HG03378 (cell line): ENCODE results near the gene CKS1B.
A peak's percentile ranks its signal among the peaks of the same experiment; 100 is the strongest.

Experiments used
- ATAC-seq: cut with Tn5 transposase; IDR thresholded peaks from one replicate; pipeline ENCODE4 v1.9.1; 2021; ENCODE audit warnings: mild to moderate bottlenecking, moderate library complexity; ENCODE audit not compliant: unreplicated experiment

CKS1B gene

DNA sequence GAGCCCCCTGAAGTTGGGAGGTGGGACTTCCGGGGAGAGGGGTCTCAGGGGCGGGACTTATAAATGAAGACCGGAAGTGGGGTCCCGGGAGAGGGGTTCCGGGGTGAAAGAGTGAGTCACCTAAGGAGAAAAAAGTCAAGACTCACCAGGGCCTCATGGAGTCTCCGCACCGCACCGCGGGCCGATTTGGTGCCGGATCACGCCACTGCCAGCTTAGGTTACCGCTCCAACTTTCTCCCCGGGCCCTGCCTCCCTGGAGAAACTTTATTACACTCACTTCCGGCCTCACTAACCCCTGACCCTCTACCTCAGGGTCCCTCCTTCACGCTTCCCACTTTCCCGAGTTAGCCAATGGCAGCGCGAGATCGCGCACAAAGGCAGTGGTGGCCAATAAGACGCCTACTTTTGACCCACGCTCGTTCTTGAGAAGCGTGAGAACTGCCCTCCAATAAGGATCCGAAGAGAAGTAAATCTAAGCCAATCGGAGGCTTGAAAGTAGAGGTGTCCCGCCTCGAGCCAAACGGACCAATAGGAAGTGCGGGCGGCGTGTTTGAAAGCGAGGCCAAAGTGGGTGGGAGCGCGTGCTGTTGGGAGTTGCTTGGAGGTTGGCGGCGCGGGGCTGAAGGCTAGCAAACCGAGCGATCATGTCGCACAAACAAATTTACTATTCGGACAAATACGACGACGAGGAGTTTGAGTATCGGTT is at the start of gene CKS1B:
TSS of gene CKS1B (plus strand) at position 580 of the 706 bp plus-strand sequence. CDS start at position 645, 65 bp downstream.
- ATAC-seq = peak; percentile 83

DNA sequence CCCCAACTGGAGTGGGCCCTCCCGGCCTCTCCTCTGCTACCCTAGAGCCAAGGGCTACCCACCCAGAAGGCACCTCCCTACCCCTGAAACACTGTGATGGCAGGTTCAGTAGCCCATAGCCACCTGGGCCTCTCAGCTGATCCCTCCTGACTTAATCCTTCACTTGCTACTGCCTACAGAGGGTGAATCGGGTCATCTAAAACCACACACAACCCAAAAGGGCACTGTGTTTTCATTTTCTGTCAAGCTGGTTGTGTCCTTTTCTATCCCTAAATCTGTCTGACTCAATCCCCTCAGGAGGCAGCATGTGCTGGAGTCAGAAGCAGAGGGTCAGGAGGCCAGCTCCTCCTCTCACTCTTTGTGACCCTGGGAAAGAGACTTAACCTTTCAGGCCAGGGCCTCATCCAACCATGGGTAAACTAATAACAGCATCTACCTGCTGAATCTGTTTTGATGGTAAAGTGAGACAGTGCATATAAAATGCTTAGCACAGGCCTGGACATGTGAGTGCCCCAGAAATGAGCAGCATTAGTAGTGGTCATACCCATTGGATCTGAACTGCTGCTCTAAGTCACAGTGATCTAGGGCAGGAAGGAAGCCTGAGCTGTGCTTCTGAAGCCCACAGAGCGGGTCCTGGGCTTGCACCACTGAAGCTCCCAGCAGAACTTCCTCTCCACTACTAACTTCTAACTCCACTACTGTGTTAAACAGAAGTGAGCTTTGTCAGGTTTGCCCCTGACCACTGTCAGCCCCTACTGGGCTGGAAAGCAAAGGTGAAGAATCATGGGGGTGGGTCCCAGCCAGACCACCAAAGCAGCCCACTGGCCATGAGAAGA is 48.9 kb upstream of the CKS1B start:
- no peak for ATAC-seq

DNA sequence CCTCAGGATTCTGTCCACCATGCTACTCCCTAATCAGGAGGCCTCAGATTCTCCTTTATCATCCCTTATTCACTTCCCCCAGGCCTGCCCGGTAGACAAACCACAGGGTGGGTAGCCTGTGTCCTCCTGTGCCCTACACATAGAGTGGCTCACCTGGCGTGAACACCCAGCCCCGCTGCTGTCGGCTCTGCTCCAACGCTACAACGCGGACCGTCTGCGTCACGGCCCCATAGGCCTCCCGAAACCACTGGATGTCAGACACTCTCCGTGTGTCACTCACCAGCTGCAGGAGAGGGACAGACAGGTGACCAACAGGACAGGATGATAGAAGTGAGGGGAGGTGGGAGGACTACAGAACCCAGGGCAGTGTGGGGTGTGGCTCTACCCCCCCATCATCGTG is 48.3 kb upstream of the CKS1B start:
- ATAC-seq = no peak

DNA sequence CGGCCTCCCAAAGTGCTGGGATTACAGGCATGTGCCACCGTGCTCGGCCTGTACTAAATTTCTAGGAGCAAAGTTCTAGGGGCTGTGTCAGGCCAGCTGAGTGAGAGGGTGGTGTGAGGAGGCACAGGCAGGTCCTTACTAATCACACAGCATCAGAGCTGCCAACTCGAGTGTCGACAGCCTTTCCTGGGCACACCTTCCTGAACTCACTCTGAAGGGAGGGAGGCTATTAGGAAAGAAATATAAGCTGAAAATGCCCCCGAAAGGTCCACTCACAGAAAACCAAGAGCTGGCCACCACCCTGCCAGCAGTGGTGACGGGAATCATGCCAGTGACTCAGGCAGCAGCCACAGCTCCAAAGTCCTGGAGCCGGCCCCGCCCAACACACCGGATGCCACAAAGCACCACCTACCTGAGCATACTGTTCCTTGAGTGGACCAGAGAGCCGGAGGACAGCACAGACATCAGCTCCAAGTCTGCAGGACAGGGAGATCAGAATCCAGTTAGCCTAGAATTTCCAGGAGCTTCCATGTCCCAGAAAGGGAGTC is 42.5 kb upstream of the CKS1B start:
- ATAC-seq = no peak

DNA sequence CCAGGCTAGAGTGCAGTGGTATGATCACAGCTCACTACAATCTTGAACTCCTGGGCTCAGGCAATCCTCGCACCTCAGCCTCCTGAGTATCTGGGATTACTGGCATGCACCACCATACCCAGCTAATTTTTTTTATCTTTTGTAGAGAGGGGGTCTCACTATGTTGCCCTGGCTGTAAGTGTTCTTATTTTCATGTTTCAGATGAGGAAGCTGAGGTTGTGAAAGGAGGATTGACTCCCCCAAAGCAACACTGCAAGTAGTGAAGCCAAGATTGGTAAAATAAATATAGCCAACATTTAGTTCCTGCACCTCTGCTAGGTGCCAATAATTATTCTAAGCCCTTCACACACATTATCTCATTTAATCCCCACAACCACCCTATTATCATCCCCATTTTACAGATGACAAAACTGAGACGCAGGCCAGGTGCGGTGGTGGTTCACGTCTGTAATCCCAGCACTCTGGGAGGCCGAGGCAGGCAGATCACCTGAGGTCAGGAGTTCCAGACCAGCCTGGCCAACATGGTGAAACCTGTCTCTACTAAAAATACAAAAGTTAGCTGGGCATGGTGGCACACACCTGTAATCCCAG is 40.0 kb upstream of the CKS1B start:
- ATAC-seq = no peak

DNA sequence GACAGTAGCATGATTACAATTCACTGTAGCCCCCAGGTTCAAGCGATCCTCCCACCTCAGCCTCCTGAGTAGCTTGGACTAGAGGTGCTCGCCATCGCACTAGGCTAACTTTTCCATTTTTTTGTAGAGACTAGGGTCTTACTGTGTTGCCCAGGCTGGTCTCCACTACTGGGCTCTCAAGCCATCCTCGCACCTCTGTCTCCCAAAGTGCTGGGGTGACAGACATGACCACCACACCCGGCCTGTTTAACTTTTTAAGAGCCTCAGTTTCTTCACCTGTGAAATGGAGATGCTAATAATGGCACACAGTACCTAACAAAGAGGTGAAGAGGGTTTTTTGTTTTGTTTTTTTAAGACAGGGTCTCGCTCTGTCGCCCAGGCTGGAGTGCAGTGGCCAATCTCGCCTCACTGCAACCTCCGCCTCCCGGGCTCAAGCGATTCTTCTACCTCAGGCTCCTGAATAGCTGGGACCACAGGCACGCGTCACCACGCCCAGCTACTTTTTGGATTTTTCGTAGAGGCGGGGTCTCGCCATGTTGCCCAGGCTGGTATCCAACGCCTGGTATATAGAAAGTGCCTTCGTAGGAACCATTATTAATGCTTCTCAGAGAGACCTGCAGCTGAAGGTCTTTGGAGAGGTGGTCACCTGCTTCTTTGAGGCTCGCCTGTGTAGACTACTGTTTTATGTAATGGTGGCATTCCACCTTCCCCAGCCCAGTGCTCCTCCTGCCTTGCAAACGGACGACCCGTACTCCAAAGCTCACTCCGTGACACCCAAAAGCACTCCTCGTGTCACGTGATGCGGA is 38.5 kb upstream of the CKS1B start:
- ATAC-seq = no peak

DNA sequence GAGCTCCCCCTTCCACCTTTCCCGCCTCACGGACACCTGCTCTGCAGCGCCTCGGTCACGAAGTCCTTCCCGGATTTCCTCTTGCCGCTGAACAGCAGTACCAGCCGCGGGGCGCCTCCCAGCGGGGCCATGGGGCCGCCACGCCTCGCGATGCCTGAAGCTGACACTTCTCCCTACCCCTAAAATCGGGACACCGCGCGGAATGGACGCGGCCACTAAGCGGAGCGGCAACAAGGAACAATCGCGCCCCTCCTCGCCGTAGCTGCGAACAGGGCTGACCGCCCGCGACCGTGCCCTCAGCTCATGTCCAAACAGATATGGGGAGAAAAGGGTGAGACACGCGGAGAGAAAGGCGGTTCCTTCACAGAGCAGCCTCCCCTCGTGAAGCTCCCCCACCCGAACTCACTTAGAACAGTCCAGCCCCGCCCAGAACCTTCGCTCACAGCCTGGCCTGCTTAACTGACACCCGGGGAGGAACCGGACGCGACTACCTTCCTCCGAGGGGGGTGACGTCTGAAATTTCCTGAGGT is 37.9 kb upstream of the CKS1B start, which contains the start of gene PMVK:
TSS of gene PMVK (minus strand) at position 165 of the 530 bp plus-strand sequence. CDS start at position 131, 34 bp downstream.
- ATAC-seq = peak; percentile 47

DNA sequence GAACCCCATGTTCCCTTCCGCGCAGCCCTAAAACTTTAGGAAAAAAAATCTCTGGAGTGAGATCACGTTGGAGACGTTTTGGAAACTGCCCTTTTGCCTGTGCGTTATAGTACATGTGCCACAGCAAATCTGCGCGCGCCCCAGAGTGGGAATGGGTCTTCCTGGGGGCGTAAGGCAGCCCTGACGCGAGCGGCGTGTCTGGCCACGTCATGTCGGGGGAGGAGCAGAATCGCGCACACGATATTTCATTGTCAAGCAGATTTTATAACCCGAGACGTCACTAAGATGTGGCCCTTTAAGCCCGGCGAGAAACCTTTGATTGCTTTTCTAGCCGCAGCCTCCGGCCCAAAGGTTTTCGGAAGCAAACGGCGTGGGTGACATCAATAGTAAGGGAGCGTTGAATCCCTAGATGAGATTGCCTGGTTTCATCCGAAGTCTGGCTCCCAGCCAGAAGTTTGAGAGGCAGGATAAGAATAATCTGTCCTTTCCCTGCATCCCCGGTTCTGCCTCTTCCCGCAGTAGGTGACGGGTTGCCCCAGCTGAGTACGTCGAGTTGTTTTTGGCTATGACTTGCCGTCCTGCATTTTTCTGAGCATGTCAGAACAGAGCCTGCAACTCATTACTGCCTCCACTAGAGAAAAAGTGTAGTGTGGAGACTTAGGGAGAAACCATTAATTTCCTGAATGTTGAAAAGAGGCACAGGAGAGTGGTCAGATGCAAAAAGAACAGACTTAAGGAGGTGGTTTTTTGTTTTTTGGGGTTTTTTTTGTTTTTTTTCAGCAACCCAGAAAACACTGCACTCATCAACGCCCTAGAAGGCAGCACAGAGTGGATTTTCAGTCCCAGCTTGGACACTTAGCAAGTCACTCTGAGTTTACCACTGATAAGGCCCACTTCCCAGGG is 37.1 kb upstream of the CKS1B start:
- ATAC-seq = peak; percentile 41

DNA sequence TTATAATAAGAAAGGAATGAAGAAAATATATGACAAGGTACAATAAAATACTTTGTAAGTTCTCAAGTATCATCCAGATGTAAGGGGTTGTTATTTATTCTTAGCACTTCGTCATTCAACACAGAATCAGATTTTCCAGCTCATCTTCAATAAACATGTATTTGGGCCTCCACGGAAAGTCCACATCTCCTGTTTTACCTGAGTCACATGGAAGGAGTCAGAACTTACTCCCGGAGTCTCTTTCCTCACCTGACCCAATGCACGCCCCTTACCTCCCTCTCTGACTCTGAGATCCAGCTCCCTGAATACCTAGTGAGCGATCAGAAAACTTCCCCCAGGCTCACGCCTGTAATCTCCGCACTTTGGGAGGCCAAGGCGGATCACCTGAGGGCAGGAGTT is 36.5 kb upstream of the CKS1B start:
- ATAC-seq = no peak

DNA sequence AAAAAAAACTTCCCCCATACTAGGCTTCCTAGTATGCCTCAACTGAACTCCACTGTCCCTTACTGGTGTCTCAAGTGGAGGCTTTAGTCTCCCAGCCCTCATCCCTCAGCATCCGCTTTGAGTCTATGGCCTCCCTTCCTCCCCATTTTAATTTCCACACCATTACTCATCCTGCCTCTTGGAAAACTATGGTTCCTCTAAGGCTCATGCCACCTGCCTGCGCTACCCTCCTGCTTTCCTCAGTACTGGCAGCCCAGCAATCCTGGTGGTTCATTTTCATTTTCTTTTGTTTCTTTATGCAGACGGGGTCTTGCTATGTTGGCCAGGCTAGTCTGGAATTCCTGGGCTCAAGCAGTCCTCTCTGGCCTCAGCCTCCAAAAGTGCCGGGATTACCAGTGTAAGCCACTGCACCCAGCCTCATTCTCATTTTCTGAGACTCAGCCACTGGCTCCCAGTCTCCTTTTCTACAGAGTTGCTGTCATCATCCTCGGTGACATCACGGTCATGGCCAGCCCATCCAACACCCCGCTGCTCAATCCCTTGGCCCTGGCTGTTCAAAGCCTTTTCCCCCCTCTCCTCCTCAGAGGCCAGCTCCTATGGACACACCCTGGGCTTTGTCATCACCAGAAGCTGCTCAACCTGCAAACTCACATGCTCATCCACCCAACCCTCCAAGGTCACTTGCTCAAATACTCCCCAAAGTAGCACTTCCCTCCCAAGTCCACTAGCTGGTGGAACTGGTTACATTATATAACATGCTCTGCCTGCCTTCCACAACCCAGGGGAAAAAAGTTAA is 35.7 kb upstream of the CKS1B start:
- ATAC-seq = no peak

DNA sequence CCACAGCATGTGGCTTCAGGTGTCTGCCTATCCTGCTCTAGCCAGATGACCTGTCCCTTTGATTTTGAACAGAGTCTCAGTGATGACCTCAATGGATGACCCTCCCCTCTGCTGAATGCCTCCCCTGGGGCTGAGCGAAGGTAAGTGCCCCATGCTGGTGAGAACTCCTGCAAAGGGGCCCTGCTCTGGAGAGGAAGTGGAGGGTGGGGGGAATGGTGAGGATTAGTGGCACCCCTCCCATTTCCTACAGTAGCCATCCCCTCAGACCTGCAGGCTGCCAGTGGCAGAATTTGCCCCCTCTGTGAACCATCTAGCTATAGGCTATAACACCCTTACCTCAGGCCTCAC is 34.3 kb upstream of the CKS1B start:
- ATAC-seq = no peak

DNA sequence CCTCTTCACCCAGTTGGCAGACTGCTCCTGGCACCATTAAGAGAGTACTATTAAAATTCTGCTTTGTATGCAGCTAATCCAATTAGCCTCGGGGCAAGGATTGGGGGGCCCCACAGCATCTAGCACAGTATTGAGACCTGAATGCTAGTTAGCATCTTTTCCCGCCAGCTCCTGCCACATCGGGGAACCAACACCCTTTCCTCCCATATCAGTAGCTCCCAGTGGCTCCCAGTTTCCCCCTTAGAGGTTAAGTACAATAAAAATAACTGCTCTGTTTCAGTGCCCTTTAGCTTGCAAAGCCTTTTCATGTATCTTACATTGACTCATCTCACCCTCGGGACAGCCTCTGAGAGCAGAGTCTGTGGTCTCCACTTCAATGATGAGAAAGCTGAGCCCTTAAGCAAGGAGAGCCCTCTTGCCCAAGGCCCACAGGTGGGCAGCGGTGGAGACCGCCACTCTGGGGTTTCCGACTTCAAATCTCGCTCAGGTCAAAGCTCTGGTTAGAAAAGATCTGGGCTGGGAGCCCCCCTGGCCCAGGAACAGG is 33.8 kb upstream of the CKS1B start:
- ATAC-seq = no peak

DNA sequence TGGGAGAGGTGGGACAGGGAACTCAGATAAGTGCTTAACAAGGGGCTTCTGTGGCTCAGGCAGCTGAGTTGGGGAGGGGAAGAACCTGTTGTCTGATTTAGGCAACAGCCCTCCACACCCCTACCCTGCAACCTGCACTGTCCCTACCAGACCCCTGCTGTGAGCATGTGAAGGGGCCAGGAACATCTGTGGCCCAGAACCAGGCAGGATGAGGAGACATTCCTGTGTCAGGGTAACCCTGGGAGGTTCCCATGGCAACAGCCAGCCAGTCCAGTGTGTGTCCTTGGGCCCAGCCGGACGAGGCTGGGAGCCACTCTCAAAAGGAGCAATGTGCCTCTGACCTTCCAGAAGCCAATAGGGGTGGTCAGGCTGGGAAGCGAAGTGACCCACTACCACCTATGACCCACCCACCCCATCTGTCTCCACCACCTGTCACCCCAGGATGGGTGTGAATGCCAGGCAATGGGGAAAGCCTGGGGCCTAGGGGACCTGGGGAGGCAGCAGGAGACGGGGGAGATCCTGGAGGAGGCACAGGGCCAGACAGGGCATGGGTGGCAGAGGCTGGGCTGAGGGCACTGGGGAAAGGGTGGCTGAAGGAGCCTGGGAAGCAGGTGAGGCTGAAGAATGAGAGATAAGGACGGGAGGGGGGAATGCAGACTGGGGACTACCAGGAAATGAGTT is 33.0 kb upstream of the CKS1B start:
- no peak for ATAC-seq

DNA sequence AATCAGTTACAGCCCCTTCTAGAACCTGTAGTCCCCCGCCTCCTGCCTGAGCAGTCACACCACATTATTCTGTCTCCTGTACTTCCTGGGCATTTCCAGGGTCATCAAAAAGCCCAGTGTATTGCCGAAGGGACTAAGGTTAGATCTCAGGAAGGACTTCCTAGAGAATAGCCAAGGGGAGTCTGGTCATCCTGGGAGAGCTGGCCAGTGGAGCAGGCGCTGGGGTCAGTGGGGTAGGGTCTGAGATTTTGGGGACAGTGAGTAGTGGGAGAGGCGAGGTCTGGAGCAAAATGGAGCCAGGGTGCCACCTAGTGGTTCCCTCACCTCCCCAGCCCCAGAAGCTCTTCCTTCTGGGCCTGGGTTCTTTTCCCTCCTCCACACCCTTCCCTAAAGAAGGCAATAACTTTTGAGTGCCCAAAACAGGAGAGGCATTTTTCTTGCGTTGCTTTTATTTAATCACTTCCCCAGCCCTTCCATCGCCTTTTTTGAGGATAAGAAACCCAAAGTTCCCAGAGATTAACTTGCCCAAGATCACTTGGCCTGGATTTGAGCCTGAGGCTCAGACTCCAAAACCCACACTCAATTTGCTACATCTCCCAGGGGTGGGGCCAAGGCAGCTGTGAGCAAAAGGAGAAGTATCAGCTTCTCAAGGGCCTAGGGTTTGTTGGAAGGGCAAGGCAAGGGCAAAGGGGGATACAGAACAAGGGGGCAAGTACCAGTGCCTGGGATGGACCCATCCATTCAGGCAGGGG is 30.7 kb upstream of the CKS1B start:
- no peak for ATAC-seq

DNA sequence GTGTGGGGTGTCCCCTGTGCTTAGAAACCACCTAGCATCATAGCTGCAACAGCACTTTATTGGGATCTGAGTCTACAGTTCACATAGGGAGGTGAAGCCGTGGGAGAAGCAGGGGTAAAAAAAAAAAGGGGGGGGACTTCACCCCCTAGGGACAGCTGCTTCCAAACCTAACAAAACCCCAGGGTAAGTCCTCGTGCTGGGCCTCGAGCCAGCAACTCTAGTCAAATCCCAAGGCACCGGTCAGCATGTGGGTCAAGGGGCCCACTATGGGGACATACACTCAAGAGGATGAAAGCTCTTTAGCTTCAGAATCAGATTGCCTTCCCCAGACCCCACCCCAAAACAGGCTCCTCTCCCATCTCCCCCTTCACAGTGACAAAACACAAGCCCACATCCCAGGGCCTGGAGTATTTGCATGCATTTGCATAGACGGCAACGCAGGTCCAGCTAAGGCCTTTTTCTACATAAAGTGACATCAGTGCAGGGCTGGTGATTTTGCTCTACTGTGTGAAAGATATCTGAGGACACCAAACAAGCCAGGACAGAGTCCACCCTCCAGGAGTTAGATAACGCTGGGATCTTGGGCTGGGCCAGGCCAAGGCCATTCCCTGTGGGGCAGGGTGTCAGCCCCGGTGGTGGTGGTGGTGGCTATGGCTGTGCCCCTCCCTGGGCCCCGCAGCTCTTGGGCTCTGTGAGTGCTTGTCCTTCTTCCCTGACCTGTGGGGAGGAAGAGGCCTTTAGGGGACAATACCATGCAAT is 29.9 kb upstream of the CKS1B start:
- ATAC-seq = no peak

DNA sequence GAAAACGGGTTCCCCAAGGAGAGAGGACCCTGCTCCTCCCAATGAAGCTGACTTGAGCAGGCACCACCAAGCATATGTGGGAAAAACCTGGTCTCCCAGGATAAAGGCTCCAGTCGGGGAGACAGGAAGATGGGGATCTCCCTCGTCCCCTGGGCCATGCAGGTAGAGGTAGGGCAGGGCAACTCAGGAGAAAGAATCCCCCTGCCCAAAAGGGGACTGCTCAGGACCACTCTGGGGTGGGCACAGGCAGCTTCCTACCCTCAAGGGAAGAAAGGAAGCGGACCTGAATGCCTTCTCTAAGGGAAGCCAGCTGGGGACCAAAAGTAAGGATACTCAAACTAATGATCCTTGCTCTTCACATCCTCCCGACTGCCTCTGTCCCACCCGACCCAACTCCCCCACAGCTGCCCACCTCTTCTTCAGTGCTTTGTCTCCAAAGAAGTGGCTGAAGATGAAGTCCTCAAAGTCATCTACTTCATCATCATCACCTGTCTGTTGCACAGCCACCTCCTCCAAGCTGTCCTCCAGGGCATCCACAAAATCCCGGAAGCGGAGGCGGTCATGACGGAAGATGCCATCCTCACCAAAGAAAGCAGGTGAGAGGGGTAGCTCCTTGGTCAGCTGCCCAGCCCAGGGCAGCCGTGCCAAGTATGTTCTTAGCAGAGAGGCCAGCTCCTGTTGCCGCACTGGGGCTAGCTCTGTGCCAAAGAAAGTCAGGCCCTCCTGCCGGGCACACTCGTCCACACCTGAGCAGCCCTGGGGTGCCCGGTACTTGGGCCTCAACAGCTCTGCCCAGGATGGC is 29.1 kb upstream of the CKS1B start:
- no peak for ATAC-seq
